Fibroblast of skin of back (primary cell): Measurements from ENCODE around the gene CLPTM1L.

ENCODE experiments used
- DNase-seq: peaks from one replicate; pipeline ENCODE4 v3.0.0-alpha.2; 2013

Gene CLPTM1L

GRCh38 chr5:1325870-1326531 is 18.9 kb downstream of the CLPTM1L start:
- peak; percentile 79 for DNase-seq

GRCh38 chr5:1325191-1325741 is 19.6 kb downstream of the CLPTM1L start:
- DNase-seq: no peak

DNA sequence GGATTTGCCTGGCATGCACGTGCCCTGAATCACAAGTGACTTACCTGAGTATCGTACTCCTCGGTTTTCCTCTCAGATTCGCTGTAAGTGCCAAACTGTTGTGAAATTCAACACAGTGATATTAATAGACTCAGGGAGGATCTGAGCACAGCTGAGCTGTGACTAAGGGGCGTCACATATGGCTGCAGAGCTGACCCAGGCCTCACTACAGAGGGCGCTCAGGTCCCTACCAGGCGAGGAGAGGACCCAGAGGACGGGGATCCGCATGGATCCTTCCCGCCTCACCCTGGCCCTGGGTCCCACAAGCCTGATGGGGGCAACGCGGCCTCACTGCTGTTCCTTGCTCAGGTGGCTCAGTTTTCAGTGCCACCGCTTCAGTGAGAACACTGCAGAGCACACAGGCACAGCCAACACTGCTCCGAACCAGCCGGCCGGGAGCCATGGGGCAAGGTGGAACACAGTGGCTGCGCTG is 20.1 kb downstream of the CLPTM1L start:
- DNase-seq: no peak

- no peak for DNase-seq
Measured at GRCh38 chr5:1324301-1324700, 20.6 kb downstream of the CLPTM1L start.

- DNase-seq: no peak
Measured at GRCh38 chr5:1323803-1324173, 21.1 kb downstream of the CLPTM1L start.

DNA sequence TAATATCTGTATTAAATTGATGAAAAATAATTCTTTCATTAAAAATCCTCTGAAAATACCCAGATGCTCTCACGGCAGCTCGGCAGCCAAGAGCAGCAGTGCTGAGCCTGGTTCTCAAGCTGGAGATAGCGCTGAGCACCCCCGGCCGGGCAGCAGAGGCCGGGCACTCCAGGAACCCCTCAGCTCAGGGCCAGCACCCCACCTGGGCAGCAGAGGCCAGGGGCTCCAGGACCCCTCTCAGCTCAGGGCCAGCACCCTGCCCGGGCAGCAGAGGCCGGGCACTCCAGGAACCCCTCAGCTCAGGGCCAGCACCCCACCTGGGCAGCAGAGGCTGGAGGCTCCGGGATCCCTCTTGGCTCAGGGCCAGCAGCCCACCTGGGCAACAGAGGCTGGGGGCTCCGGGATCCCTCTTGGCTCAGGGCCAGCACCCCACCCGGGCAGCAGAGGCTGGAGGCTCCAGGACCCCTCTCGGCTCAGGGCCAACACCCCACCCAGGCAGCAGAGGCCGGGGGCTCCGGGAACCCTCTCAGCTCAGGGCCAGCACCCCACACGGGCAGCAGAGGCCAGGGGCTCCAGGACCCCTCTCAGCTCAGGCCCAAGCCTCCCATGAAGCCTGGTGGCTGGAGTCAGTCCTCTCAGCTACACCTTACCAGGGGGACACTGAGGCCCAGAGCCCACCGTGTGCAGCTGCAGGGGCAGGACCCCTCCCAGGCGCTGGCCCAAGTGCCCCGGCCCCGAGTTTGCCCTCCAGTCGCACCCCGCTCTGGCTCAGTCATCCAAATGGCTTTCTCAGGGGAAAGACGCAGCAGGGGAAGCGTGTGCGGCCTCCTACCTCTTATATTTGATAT is 21.7 kb downstream of the CLPTM1L start:
- no peak for DNase-seq

DNA sequence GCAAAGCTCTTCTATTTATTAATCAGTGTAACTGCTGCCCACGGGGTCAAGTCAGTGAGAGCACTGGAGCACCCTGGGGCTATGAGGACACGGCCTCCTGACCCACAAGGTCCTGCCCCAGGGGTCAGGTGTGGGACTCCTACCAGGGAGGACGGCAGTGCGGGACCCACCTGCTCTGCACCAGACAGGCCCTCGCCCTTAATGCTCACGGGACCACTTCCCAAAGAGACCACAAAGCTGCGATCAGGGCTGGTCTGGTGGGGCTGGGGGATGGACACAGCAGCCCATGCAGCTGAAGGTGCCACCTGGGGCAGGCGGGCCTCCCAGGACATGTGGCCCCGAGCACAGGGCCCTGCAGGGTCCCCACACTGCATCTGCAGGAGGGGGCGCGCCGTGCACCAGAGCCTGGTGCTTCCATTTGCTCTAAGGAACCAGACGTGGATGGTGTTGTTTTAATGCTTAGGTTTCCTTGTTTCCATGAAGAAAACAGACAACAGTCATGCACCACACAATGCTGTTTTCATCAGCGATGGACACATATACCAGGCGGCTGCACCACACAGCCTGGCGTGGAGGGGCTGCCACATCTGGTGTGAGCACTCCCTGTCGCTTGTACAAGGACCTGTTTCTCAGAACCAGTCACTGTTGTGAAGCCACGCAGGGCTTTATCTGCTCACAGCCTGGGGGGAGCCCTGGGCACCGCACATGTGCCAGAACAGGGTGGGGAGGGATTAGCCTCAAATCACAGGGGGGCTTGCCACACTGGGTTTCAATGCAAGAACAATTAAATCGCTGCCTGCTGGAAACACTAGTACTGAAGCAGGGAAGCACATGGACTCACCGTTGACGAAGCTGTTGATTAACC is 22.6 kb downstream of the CLPTM1L start:
- DNase-seq: no peak

- no peak for DNase-seq
Measured at GRCh38 chr5:1321576-1321975, 23.3 kb downstream of the CLPTM1L start.

GRCh38 chr5:1320436-1321344 is 24.2 kb downstream of the CLPTM1L start:
- DNase-seq: no peak

DNA sequence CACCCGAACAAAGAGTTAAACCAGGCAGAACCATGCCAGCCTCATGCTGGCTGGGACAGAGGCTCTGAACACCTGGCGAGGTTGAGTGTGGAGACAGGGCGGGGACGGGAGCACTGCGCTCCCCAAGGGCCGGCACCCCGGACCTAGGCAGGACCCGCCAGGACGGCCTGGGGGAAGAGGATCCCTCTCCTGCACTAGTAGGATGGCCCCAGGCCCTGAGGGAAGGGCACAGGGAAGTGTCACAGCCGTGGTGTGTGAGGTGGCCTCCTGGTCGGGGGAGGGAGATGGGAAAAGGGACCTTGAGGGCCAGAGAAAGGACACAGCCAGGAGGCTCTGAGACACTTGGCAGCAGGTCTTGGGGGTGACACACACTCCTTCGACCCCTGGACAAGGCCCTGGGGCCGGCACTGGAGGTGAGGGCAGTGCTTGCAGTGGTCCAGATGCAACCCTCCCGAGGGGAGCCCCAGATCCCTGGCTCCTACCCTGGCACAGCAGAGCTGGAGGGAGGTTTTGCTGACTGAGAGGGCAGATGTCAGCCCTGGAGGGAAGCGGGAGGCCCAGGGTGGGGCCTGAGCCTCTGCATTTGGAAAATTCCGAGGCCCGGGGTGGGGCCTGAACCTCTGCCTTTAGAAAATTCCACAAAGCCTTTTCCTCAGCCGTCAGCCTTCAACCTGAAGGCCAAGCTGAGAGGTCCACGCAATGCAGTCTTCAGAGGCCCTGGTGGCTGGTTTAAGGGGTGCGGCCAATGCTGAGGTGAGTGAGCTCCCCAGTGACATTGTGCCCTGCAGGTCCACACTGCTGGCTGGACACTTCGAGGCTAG is 25.3 kb downstream of the CLPTM1L start:
- DNase-seq: no peak

DNA sequence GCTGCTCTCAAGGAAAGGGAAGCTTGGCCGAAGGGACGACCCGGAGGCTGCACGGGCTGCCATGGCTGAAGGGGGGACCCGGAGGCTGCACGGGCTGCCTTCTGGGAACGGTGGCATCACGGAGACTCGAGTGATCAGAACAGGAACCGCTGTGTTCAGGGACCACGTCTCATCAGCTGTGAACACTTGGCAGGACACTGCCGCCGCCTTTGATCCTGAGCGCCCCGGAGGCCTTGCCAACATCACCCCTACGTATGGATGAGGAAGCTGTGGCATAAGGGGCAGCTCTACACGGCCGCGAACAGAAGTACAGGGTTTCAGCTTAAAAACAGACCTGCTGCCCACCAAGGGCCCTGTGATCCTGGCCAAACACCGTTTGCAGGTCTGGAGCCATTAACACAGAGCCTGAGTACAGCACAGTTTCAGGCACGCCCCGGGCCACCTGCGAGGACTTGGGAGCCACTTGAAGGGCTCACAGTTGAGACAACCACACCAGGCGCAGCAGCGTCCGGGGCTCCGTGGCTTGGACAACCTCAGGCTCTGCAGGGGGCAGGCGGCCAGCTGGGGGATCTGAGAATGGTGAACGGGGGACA is 26.1 kb downstream of the CLPTM1L start:
- DNase-seq: no peak

DNA sequence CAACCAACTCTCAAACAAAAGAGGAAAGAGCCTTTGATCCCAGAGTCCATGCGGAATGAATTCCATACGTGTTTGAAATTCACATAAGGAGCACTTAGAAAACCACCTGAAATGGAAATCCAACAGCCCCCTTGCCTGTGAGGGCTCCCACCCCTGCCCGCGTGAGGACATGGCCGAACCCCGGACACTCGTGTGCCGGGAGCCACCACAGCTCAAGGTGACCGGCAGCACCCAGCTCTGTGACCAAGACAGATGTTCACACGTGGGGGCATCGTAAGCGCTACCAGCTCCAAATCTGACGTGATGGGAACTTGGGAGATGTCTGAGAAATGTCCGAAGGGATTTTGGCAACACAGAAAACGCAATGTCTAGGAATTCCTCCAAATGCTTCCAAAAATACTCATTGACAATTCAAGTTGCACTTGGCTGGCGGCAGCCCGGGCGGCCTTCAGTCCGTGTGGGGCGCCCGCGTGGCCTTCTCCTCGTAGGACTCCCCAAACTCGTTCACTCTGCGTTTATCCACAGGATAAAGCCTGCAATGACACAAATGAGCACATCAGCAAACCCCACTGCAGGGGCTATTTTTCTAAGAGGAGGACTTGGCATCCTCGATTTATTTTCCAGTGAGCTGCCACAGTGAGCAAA is 26.9 kb downstream of the CLPTM1L start:
- no peak for DNase-seq

DNA sequence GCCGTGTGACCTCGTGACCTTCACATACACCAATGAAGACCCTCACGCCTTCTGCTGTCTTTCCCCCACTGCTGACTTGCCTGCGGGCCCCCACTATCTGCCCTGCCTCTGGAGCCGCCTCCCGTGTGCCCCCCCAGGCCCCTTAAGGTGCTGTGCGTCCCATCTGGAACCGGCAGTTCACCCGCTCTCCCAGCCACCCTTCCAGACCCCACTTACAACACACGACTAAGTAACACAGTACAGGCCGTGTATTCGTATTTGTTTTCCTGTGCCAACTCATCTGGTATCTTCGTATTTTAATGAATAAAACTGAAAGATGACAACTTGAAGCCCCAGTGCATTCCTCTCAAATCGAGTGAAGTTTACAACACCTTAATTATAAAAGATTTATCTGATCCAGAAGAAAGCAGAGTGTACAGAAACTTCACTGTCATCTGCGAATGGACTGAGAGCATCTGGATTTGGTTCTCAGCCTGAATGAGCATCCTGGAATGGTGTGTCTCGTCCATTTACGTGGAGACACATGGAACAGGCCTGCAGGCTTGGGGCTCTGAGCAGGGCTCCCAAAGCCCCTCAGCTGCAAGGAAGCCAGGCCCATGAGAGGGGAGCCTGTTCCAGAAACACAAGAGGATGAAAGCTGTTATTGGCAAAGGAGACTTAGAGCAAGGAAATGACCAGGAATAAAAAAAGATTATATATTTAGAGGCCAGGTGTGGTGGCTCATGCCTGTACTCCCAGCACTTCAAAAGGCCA is 28.1 kb downstream of the CLPTM1L start:
- no peak for DNase-seq

DNA sequence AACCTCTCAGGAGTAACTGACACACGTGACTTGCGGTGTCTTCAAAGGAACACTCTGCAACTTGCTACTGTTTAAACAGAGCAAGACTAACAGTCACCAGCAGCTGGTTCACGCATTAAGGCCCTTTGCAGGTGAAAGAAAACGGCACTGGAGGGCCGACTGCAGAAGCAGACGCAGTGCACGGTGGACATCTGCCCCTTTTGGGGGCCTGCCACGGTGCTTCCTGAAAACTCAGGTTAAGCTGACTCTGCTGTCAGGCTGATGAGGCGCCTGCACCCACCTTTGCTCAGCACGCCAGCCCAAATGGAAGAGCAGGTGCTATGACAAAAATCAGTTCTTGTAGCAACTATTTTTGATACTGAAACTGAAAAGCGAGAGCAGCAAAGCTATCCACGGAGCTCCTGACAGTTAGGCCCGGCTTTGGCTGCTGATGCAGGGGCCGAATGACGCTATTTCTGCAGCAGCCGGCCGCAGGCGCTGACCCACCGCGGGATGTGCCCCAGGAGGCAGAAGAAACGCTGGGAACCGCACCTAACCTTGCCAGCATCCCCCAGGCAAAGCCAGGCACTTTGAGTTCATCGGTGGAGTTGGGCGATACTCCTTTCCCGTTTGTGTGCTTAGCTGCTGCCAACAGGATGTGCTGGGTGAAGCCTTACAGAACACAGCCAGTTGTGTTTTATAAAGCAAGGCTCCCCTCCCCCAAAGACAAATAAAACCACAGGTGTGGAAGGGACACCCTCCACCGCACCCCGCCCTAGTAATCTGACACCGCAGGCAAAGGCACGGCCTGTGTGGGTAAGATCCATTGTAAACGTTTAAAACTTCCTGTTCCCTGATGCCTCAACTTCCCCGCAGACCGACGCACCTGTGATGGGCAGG is 29.0 kb downstream of the CLPTM1L start:
- no peak for DNase-seq

- no peak for DNase-seq
Measured at GRCh38 chr5:1315018-1315708, 29.7 kb downstream of the CLPTM1L start.

- no peak for DNase-seq
Measured at GRCh38 chr5:1314564-1314982, 30.3 kb downstream of the CLPTM1L start.
